B cell (primary cell): ENCODE measurements around the gene SLC22A2.

Experiments
- EZH2 ChIP-seq: IDR thresholded peaks from 2 replicates; pipeline ENCODE4 v1.6.1; 2012; ENCODE audit warnings: borderline replicate concordance, low read depth, mild to moderate bottlenecking, moderate library complexity, low read length; ENCODE audit not compliant: insufficient read depth, poor library complexity, severe bottlenecking
- TF ChIP-seq, protein P1 (sequence below): fragments of 200-600 bp; IDR thresholded peaks from one replicate; pipeline ENCODE4 v1.8.0; 2022; ENCODE audit warnings: antibody characterized with exemption, mild to moderate bottlenecking

DNA sequence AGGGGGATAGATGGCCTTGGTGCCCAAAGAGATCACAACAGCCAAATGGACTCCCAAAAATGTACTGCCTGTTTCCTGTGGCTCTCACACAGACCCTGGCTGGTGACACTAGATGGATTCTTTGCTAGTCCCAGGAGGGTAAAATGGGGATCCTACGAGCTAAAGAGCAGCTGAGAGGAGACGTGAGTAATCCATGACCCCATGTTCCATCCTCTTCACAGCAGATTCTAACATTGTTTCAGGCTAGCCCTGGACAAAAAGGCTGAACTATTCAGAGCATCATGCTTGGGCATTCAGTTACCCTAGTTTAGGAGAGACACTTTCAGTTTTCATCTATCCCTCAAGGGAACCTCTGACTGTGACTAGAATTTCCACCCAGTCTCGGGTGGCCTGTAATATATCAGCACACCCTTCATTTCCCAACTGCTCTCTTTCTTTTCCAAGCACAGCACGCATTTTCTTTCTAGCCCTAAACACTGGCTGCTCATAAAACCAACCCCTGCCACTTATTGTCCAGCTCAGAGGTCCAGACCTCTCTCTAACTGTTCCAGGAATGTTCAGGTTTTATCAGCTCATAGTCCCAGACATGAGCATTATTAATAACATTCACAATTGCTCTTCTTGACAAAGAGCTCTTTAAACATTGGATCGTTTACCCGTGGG, 88.5 kb downstream of the SLC22A2 start:
- TF ChIP-seq, protein P1, sequence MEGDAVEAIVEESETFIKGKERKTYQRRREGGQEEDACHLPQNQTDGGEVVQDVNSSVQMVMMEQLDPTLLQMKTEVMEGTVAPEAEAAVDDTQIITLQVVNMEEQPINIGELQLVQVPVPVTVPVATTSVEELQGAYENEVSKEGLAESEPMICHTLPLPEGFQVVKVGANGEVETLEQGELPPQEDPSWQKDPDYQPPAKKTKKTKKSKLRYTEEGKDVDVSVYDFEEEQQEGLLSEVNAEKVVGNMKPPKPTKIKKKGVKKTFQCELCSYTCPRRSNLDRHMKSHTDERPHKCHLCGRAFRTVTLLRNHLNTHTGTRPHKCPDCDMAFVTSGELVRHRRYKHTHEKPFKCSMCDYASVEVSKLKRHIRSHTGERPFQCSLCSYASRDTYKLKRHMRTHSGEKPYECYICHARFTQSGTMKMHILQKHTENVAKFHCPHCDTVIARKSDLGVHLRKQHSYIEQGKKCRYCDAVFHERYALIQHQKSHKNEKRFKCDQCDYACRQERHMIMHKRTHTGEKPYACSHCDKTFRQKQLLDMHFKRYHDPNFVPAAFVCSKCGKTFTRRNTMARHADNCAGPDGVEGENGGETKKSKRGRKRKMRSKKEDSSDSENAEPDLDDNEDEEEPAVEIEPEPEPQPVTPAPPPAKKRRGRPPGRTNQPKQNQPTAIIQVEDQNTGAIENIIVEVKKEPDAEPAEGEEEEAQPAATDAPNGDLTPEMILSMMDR = no peak
- TF ChIP-seq EZH2 = no peak
